ENCODE results near the gene PKP3. TPM values are rescaled to one million over a fixed set of nuclear protein-coding genes. Genes with fewer than 3 reads are reported as not detected.

PKP3 gene
- total RNA-seq, 4 donors from 2014 or later = 0.33 to 2.8 (median 1.3) TPM

DNA sequence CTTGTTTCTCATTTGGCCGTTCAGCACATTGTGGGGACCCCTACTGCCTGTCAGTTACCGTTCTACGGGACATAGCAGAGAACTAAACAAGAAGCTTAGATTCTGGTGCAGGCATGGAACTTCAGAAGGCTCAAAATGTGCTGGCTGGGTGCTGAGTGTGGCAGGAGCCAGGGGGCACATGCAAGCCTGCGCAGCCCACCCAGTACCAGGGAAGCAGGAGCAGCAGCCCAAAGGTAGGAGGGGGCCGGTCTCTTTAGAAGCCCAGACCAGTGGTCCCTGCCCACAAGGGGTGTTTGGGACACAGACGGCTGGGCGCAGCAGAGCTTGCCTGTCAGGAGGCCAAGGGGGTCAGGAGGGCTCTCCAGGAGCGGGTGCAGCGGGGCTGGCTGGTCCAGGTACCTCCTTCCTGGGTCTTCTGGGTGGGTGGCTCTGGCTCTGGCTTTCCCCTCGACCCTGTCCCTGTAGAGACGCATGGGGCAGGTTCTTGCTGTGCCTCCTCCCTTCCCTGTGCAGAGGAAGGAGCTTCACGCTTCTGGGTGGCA lies 58.3 kb downstream of the PKP3 start:
- TF ChIP-seq CTCF (IDR thresholded peaks at IDR 0.05; ENCODE audit: low read depth) = no peak

DNA sequence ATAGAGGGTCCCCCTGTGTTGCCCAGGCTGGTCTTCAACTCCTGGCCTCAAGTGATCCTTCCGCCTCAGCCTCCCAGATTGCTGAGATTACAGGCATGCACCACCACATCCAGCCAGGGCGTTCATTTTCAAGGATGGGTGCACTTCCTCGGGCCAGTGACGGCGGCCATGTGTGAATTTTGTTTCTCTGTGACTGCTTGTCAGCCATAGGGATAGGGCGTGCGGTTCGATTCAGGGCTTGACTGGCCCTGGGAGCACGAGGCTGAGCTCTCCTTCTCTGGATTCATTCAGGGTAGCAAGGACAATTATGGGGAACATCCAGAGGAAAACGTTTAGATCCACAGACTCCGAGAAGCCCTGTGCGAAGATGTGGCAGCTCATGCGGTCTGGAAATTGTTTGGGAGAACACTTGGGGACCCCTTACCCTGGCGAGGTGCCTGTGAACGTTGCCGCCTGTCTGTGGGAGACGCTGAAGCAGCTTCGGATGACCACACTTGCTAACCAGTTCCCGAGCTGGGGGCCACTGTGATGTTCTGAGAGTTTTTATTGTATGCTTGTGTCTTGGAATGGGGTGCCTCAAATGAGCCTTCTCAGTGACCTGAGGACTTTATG lies 59.0 kb downstream of the PKP3 start:
- TF ChIP-seq CTCF (IDR thresholded peaks at IDR 0.05; ENCODE audit: low read depth) = no peak

DNA sequence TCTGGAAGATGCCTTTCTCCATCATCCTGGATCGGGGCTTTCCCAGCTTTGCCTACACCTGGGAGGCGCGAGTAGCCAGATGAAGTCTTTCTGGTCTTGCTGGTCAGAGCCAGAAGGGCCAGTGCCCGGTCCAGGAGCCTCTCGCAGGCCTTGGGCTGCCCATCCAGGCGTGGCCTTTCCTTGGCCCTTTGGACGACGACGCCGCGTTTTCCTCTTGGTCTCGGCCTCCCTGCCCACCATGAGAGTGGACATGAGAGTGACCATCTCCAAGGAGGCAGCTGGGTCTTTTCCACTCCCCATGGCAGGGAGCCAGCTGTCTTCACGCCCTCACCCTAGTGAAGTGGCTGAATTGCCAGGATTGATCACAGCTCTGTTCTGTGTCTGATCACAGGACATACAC lies 59.6 kb downstream of the PKP3 start:
- TF ChIP-seq CTCF (IDR thresholded peaks at IDR 0.05; ENCODE audit: low read depth) = no peak

- TF ChIP-seq CTCF (IDR thresholded peaks at IDR 0.05; ENCODE audit: low read depth) = no peak
Measured at GRCh38 chr11:454043-454442, 60.0 kb downstream of the PKP3 start.

Small RNA genes within 50 kb of the gene (small RNA-seq; reads per million reads assigned to genes)
- gene RN7SL838P = not detected

Other genes with a start within 250 kb of the PKP3 start
- not detected for gene SCGB1C1, start 201.1 kb upstream of the PKP3 start, total RNA-seq
- gene BET1L, start 186.8 kb upstream of the PKP3 start, total RNA-seq = 10 to 100 TPM; 18.6 to 26.9 (median 23.2) TPM
- gene RIC8A, start 186.5 kb upstream of the PKP3 start, total RNA-seq = 100 to 1,000 TPM in 1 of 4 donors, 10 to 100 TPM in 3; 46.5 to 103 (median 67.1) TPM
- 10 to 100 TPM in 3 of 4 donors, 1 to 10 TPM in 1; 8.1 to 48.0 (median 14.7) TPM for gene SIRT3, start 157.9 kb upstream of the PKP3 start, total RNA-seq
- gene PSMD13, start 157.2 kb upstream of the PKP3 start, total RNA-seq = 100 to 1,000 TPM in 2 of 4 donors, 10 to 100 TPM in 2; 57.8 to 118 (median 93.8) TPM
- 1 to 10 TPM in 1 of 4 donors, under 1 TPM in 2, not detected in 1; 0.19 to 1.9 (median 0.66) TPM for gene NLRP6, start 115.8 kb upstream of the PKP3 start, total RNA-seq
- 10 to 100 TPM in 3 of 4 donors, 1 to 10 TPM in 1; 3.8 to 26.9 (median 12.5) TPM for gene PGGHG, start 105.1 kb upstream of the PKP3 start, total RNA-seq
- gene IFITM5, start 94.7 kb upstream of the PKP3 start, total RNA-seq = not detected
- 100 to 1,000 TPM; 116 to 171 (median 144) TPM for gene IFITM2, start 86.4 kb upstream of the PKP3 start, total RNA-seq
- 100 to 1,000 TPM; 123 to 199 (median 149) TPM for gene IFITM1, start 80.2 kb upstream of the PKP3 start, total RNA-seq
- 100 to 1,000 TPM; 141 to 257 (median 163) TPM for gene IFITM3, start 73.3 kb upstream of the PKP3 start, total RNA-seq
- gene B4GALNT4, start 24.7 kb upstream of the PKP3 start, total RNA-seq = under 1 TPM in 1 of 4 donors, not detected in 3; 0.22 TPM
- 10 to 100 TPM; 18.3 to 43.4 (median 38.0) TPM for gene SIGIRR, start 20.8 kb downstream of the PKP3 start, total RNA-seq
- gene ANO9, start 47.8 kb downstream of the PKP3 start, total RNA-seq = 1 to 10 TPM in 1 of 4 donors, under 1 TPM in 3; 0.44 to 1.5 (median 0.63) TPM
- gene PTDSS2, start 56.1 kb downstream of the PKP3 start, total RNA-seq = 10 to 100 TPM; 19.1 to 77.6 (median 26.2) TPM
- gene RNH1, start 113.0 kb downstream of the PKP3 start, total RNA-seq = 100 to 1,000 TPM; 108 to 290 (median 245) TPM
- 10 to 100 TPM; 33.7 to 53.3 (median 39.9) TPM for gene HRAS, start 141.4 kb downstream of the PKP3 start, total RNA-seq
- gene LRRC56, start 143.3 kb downstream of the PKP3 start, total RNA-seq = under 1 TPM in 1 of 4 donors, not detected in 3; 0.38 TPM
- gene LMNTD2, start 166.5 kb downstream of the PKP3 start, total RNA-seq = 1 to 10 TPM in 2 of 4 donors, under 1 TPM in 2; 0.65 to 2.4 (median 1.0) TPM
- 1 to 10 TPM in 3 of 4 donors, under 1 TPM in 1; 0.49 to 7.6 (median 4.5) TPM for gene RASSF7, start 166.8 kb downstream of the PKP3 start, total RNA-seq
- gene PHRF1, start 182.3 kb downstream of the PKP3 start, total RNA-seq = 10 to 100 TPM in 3 of 4 donors, 1 to 10 TPM in 1; 9.0 to 28.4 (median 12.6) TPM
- gene IRF7, start 221.7 kb downstream of the PKP3 start, total RNA-seq = 10 to 100 TPM in 3 of 4 donors, 1 to 10 TPM in 1; 3.6 to 40.9 (median 17.0) TPM
- not detected for gene CDHR5, start 230.7 kb downstream of the PKP3 start, total RNA-seq
- not detected for gene SCT, start 233.0 kb downstream of the PKP3 start, total RNA-seq
- gene DRD4, start 243.1 kb downstream of the PKP3 start, total RNA-seq = under 1 TPM in 1 of 4 donors, not detected in 3; 0.66 TPM